Measurements from ENCODE around the gene CAPNS2. TPM values are rescaled to one million over a fixed set of nuclear protein-coding genes. Genes with fewer than 3 reads are reported as not detected.

CAPNS2 gene
- total RNA-seq, 1 experiment from 2014 or later: not detected

GRCh38 chr16:55588799-55589198 is 22.3 kb downstream of the CAPNS2 start:
- Histone ChIP-seq H4K20me1 (ENCODE audit: control insufficient read depth, insufficient read depth, insufficient read length) (no peaks in the 10 kb centered on the region), H3K27me3 (ENCODE audit: insufficient read depth, low read length) (no peaks in the 10 kb centered on the region), H2BK5ac (ENCODE audit: insufficient read length, low read length) (no peak overlapping the region), H3K79me1 (ENCODE audit: insufficient read depth, low read depth, low read length, poor library complexity, severe bottlenecking) (no peaks in the 10 kb centered on the region), H3K4me2 (ENCODE audit: insufficient read depth, insufficient read length, low read length) (no peak overlapping the region), H2BK15ac (ENCODE audit: low read depth, low read length) (no peak overlapping the region), H3K27ac (ENCODE audit: insufficient read length, low read depth, low read length) (no peak overlapping the region), H3K23me2 (ENCODE audit: insufficient read length, low read depth, low read length, poor library complexity, severe bottlenecking) (no peaks in the 10 kb centered on the region), H2BK120ac (ENCODE audit: low read depth, low read length, poor library complexity, severe bottlenecking) (no peak overlapping the region), H3K9ac (ENCODE audit: extremely low read depth, insufficient read length, low read length) (no peak overlapping the region), H2BK20ac (ENCODE audit: low read depth, low read length, poor library complexity, severe bottlenecking) (no peak overlapping the region), H3K14ac (ENCODE audit: insufficient read depth, low read length) (no peak overlapping the region), H4K5ac (ENCODE audit: insufficient read length, low read depth, low read length) (no peak overlapping the region), H3K4me1 (ENCODE audit: insufficient read depth, low read length) (no peaks in the 10 kb centered on the region), H3T11ph (ENCODE audit: low read length) (no peak overlapping the region), H3K56ac (ENCODE audit: insufficient read length, low read depth, low read length) (no peak overlapping the region), H2AFZ (ENCODE audit: low read length) (no peak overlapping the region), H3K4ac (ENCODE audit: low read depth, low read length) (no peak overlapping the region), H2AK5ac (ENCODE audit: insufficient read length, low read length) (no peak overlapping the region), H4K91ac (ENCODE audit: insufficient read length, low read depth, low read length) (no peak overlapping the region), H2BK12ac (ENCODE audit: insufficient read length, low read depth, low read length) (no peak overlapping the region), H4K8ac (replicated peaks; ENCODE audit: insufficient read length, low read depth, low read length) (no peak overlapping the region), H3K79me2 (ENCODE audit: insufficient read depth, low read length) (no peaks in the 10 kb centered on the region), H3K9me3 (ENCODE audit: control insufficient read depth, low read depth, low read length) (no peaks in the 10 kb centered on the region), H3K18ac (ENCODE audit: insufficient read length, low read depth, low read length) (no peak overlapping the region), H3K23ac (ENCODE audit: insufficient read length, low read depth, low read length) (no peak overlapping the region)
- WGBS (ENCODE audit: extremely low coverage, insufficient read length, low lambda C conversion rate): no CpG with 5 or more reads among the region's 6 CpGs
- Mint-ChIP-seq H3K27me3 (ENCODE audit: low read depth) (peaks cover 1% of the 10 kb centered on the region; the same call in 1 of the 2 replicates), H3K4me3 (no peak overlapping the region), H3K9me3 (no peaks in the 10 kb centered on the region), H3K4me1 (peaks cover 0 to 3% of the 10 kb centered on the region in 2 experiments; a peak in 2 of 4 replicates), H3K36me3 (ENCODE audit: insufficient read depth in 1 of 3, low read depth in 3 of 3) (0 out of 7 replicates have a peak, but pooled peaks cover 0 to 2% (median 0%) of the 10 kb centered on the region in 3 experiments), H3K27ac (no peak overlapping the region; a peak in 1 of 7 replicates)
- TF ChIP-seq CTCF (conservative IDR thresholded peaks at IDR 0.05): no peak
- no peak for DNase-seq

Data from H9 (cell line).